Loucy (cell line): ENCODE measurements around the gene SPINT2.
"Not testable (repeated sequence)": the region's sequence is repeated elsewhere in the genome, so short reads cannot be mapped to it uniquely, and the experiment has no call there.

Experiments
- H2AFZ ChIP-seq: fragments of 200-600 bp; sonication (generic); 2 replicates; pipeline ENCODE4 v1.6.0; 2016; ENCODE audit warnings: antibody characterized with exemption, mild to moderate bottlenecking, low read length, moderate library complexity
- H3F3A ChIP-seq: fragments of 200-600 bp; 2 replicates; pipeline ENCODE4 v1.6.0; 2016; ENCODE audit warnings: antibody characterized with exemption, low read depth, mild to moderate bottlenecking
- H3K27me3 ChIP-seq: fragments of 200-600 bp; sonication (generic); 2 replicates; pipeline ENCODE4 v1.6.1; 2014; ENCODE audit warnings: low read length, mild to moderate bottlenecking; ENCODE audit not compliant: insufficient read depth, poor library complexity, severe bottlenecking
- H3K36me3 ChIP-seq: fragments of 200-600 bp; sonication (generic); 2 replicates; pipeline ENCODE4 v1.6.1; 2016; ENCODE audit warnings: low read length; ENCODE audit not compliant: insufficient read depth
- H3K4me1 ChIP-seq: fragments of 200-600 bp; sonication (generic); 2 replicates; pipeline ENCODE4 v1.5.1; 2014; ENCODE audit warnings: low read length, mild to moderate bottlenecking; ENCODE audit not compliant: insufficient read depth, poor library complexity, severe bottlenecking
- H3K4me2 ChIP-seq: fragments of 200-600 bp; sonication (generic); 2 replicates; pipeline ENCODE4 v1.6.0; 2014; ENCODE audit warnings: antibody characterized with exemption, low read length, low read depth, mild to moderate bottlenecking; ENCODE audit not compliant: poor library complexity, severe bottlenecking
- H3K4me3 ChIP-seq: fragments of 200-600 bp; sonication (generic); 2 replicates; pipeline ENCODE4 v1.5.1; 2014; ENCODE audit warnings: low read length, mild to moderate bottlenecking, mixed read lengths; ENCODE audit not compliant: poor library complexity, severe bottlenecking
- H3K79me2 ChIP-seq: fragments of 200-600 bp; sonication (generic); 2 replicates; pipeline ENCODE4 v1.6.1; 2014; ENCODE audit warnings: low read length; ENCODE audit not compliant: insufficient read depth
- H3K9ac ChIP-seq: fragments of 200-600 bp; sonication (generic); 2 replicates; pipeline ENCODE4 v1.6.0; 2014; ENCODE audit warnings: mild to moderate bottlenecking, low read depth, low read length, moderate library complexity; ENCODE audit not compliant: poor library complexity, severe bottlenecking
- H3K9me2 ChIP-seq: fragments of 200-600 bp; sonication (generic); replicated peaks from 2 replicates; pipeline ENCODE4 v1.6.1; 2016; ENCODE audit warnings: low read depth, low read length, mixed read lengths
- H3K9me3 ChIP-seq: fragments of 200-600 bp; sonication (generic); 2 replicates; pipeline ENCODE4 v1.6.1; 2014; ENCODE audit warnings: mild to moderate bottlenecking, antibody characterized with exemption, low read length, low read depth; ENCODE audit not compliant: insufficient read depth
- H4K20me1 ChIP-seq: fragments of 200-600 bp; sonication (generic); 2 replicates; pipeline ENCODE4 v1.6.0; 2014; ENCODE audit warnings: antibody characterized with exemption, low read length, mild to moderate bottlenecking; ENCODE audit not compliant: insufficient read depth, poor library complexity, severe bottlenecking
- EZH2phosphoT487 ChIP-seq: fragments of 200-600 bp; IDR thresholded peaks from 2 replicates; pipeline ENCODE4 v1.6.1; 2018; ENCODE audit warnings: antibody characterized with exemption, mild to moderate bottlenecking, moderate library complexity, borderline replicate concordance
- TF ChIP-seq, protein P1 (sequence below): fragments of 200-600 bp; sonication (generic); conservative IDR thresholded peaks from 2 replicates; pipeline ENCODE4 v1.5.1; 2014; ENCODE audit warnings: mild to moderate bottlenecking, antibody characterized with exemption, low read length

Gene SPINT2

DNA sequence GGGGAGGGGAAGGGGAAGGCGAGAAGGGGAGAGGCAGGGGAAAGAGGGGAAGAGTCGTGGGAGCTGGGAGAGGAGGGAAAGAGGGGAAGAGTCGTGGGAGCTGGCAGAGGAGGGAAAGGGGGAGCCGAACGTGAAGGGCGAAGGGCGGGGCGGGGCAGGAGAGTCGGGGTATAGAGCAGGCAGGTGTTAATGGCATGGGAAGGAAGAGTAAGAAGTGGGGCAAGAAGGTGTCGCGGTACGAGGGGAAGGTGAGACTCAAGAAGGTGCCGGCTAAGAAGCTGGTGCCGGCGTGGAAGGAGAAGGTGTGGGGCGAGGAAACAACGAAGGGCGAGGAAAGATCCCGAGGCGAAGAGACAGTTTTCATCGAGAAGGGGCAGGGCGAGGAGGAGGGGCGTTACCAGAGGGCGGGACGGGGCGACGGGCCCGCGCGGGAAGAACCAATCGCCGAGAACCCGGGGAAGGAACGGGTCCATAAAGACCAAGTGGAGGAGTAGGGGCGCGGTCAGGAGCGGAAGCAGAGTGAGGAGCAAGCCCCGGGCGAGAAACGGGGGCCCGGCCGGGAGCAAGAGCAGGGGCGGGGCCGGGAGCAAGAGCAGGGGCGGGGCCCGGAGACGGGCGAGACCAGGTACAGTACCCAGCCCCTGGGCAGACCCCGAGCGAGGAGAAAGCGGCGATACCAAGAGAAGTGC lies 71.7 kb downstream of the SPINT2 start:
- peak overlapping the region; percentile 83 for H3K4me3 ChIP-seq
- H3K4me2 ChIP-seq: peak overlapping the region; percentile 85
- H3K36me3 ChIP-seq: no peaks in the 10 kb centered on the region
- H3K9me3 ChIP-seq: no peaks in the 10 kb centered on the region
- H2AFZ ChIP-seq: peak overlapping the region; percentile 84
- peak overlapping the region; percentile 77 for H3K9ac ChIP-seq
- no peaks in the 10 kb centered on the region for H3K79me2 ChIP-seq
- H4K20me1 ChIP-seq: no peaks in the 10 kb centered on the region
- TF ChIP-seq EZH2phosphoT487: no peak
- TF ChIP-seq, protein P1, sequence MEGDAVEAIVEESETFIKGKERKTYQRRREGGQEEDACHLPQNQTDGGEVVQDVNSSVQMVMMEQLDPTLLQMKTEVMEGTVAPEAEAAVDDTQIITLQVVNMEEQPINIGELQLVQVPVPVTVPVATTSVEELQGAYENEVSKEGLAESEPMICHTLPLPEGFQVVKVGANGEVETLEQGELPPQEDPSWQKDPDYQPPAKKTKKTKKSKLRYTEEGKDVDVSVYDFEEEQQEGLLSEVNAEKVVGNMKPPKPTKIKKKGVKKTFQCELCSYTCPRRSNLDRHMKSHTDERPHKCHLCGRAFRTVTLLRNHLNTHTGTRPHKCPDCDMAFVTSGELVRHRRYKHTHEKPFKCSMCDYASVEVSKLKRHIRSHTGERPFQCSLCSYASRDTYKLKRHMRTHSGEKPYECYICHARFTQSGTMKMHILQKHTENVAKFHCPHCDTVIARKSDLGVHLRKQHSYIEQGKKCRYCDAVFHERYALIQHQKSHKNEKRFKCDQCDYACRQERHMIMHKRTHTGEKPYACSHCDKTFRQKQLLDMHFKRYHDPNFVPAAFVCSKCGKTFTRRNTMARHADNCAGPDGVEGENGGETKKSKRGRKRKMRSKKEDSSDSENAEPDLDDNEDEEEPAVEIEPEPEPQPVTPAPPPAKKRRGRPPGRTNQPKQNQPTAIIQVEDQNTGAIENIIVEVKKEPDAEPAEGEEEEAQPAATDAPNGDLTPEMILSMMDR: no peak
- H3K9me2 ChIP-seq: no peaks in the 10 kb centered on the region
- H3K27me3 ChIP-seq: no peaks in the 10 kb centered on the region
- H3K4me1 ChIP-seq: peaks cover 5% of the 10 kb centered on the region
- no peaks in the 10 kb centered on the region for H3F3A ChIP-seq

DNA sequence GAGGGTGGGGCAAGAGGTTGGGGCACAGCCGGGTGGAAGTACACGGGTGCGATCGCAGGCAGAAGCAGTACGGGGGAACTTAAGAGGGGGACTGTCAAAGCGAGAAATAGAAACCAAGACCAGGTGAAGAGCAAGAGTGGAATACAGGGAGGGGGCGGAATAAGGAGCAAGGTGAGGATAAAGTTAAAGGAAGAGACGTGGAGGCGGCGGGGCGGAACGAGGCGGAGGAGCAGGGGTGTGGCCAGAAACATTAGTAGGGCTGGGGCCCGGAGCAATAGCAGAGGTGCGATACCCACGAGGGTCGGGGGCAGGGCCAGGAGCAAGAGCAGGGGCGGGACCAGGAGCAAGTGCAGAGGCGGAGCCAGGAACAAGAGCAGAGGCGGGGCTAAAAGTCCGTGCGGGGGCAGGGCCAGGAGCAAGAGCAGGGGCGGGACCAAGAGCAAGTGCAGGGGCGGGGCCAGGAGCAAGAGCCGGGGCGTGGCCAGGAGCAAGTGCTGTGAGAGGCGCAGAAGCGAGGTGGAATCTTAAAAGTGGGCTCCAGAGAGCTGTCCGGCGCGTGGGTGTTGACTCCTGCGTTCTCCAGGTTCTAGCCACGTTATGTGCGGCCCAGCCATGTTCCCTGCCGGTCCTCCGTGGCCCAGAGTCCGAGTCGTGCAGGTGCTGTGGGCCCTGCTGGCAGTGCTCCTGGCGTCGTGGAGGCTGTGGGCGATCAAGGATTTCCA lies 72.4 kb downstream of the SPINT2 start:
- no peaks in the 10 kb centered on the region for H4K20me1 ChIP-seq
- peak overlapping the region; percentile 83 for H3K4me3 ChIP-seq
- H2AFZ ChIP-seq: peak overlapping the region; percentile 84
- peak overlapping the region; percentile 85 for H3K4me2 ChIP-seq
- no peaks in the 10 kb centered on the region for H3K9me3 ChIP-seq
- H3K36me3 ChIP-seq: no peaks in the 10 kb centered on the region
- peak overlapping the region; percentile 77 for H3K9ac ChIP-seq
- H3F3A ChIP-seq: no peaks in the 10 kb centered on the region
- H3K4me1 ChIP-seq: peaks cover 5% of the 10 kb centered on the region
- TF ChIP-seq EZH2phosphoT487: no peak
- TF ChIP-seq, protein P1: no peak
- no peaks in the 10 kb centered on the region for H3K79me2 ChIP-seq
- H3K27me3 ChIP-seq: no peaks in the 10 kb centered on the region
- H3K9me2 ChIP-seq: no peaks in the 10 kb centered on the region

DNA sequence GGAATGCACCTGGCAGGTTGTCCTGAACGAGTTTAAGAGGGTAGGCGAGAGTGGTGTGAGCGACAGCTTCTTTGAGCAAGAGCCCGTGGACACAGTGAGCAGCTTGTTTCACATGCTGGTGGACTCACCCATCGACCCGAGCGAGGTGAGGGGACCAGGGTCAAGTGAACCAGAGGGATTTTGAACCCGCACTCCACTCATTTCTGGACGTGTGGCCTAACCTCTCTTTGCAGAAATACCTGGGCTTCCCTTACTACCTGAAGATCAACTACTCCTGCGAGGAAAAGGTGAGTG lies 72.9 kb downstream of the SPINT2 start:
- Histone ChIP-seq H3K36me3 (no peaks in the 10 kb centered on the region), H3K4me2 (peak overlapping the region; percentile 85), H3F3A (no peaks in the 10 kb centered on the region), H3K9me2 (no peaks in the 10 kb centered on the region), H3K79me2 (no peaks in the 10 kb centered on the region), H3K27me3 (no peaks in the 10 kb centered on the region), H3K4me1 (peaks cover 5% of the 10 kb centered on the region), H3K9me3 (no peaks in the 10 kb centered on the region), H2AFZ (peak overlapping the region; percentile 75; the same call in 1 of the 2 replicates), H3K9ac (peak overlapping the region; percentile 65), H3K4me3 (peak overlapping the region; percentile 83), H4K20me1 (no peaks in the 10 kb centered on the region)
- TF ChIP-seq EZH2phosphoT487: no peak
- TF ChIP-seq, protein P1: no peak

DNA sequence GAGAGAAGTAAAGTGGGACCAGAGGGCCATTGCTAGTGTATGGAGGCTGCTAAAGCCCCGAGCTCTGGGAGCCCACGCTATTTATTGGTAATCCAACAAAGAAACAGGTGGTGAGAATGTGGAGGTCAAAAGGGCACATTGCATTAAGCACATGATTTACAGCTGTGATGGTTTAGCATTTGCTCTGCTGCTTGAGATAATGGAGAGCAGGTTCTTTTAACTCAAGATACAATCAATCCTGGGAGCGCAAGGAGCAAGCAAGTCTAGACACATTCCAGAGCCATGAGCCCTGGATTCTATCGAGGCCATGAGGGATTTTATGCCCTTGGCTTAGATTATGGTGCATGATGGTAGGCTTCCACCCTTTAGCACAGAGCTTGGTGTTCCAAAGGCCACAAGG lies 74.6 kb downstream of the SPINT2 start:
- not testable (repeated sequence) for H3K9me2 ChIP-seq, H3K9ac ChIP-seq, H3K9me3 ChIP-seq, H3K36me3 ChIP-seq, H3K27me3 ChIP-seq, H3K4me1 ChIP-seq, H4K20me1 ChIP-seq, H3F3A ChIP-seq, H3K79me2 ChIP-seq, H2AFZ ChIP-seq, H3K4me3 ChIP-seq
- peak overlapping the region; percentile 12 for H3K4me2 ChIP-seq
